HEK293T (cell line): ENCODE data around the gene ARPC4.
"Not testable (repeated sequence)": the region's sequence is repeated elsewhere in the genome, so short reads cannot be mapped to it uniquely, and the experiment has no call there.

ENCODE experiments used
- CTCF ChIA-PET: fragments of 350-600 bp; formaldehyde crosslinking; extraction: SDS; loops from one replicate; lab custom pipeline; 2021; ENCODE audit warnings: antibody characterized with exemption, inconsistent platforms; lab: Yijun Ruan, JAX
- POLR2A ChIA-PET: fragments of 350-600 bp; formaldehyde crosslinking; extraction: SDS; loops from one replicate; lab custom pipeline; 2020; ENCODE audit warnings: antibody characterized with exemption, inconsistent platforms; lab: Yijun Ruan, JAX
- DNase-seq: peaks from one replicate; pipeline ENCODE4 v3.0.0; 2012; ENCODE audit warnings: mixed read lengths; ENCODE audit errors: extremely low spot score
- ARNT ChIP-seq: fragments of 450-650 bp; IDR thresholded peaks from 2 replicates; pipeline ENCODE4 v1.6.1; 2017; ENCODE audit warnings: mild to moderate bottlenecking
- BHLHE40 ChIP-seq: fragments of 450-650 bp; IDR thresholded peaks from 2 replicates; pipeline ENCODE4 v1.6.1; 2016; ENCODE audit warnings: mild to moderate bottlenecking, moderate library complexity, borderline replicate concordance
- CTBP1 ChIP-seq: fragments of 450-650 bp; IDR thresholded peaks from 2 replicates; pipeline ENCODE4 v1.6.1; 2016; ENCODE audit warnings: borderline replicate concordance
- ELF4 ChIP-seq: fragments of 450-650 bp; IDR thresholded peaks from 2 replicates; pipeline ENCODE4 v1.6.1; 2017; ENCODE audit warnings: antibody characterized with exemption
- FOXA1 ChIP-seq: fragments of 450-650 bp; IDR thresholded peaks from 2 replicates; pipeline ENCODE4 v1.6.1; 2016; ENCODE audit warnings: mild to moderate bottlenecking
- FOXK2 ChIP-seq: fragments of 450-650 bp; IDR thresholded peaks from 2 replicates; pipeline ENCODE4 v1.6.1; 2016; ENCODE audit warnings: mild to moderate bottlenecking
- FOXM1 ChIP-seq: fragments of 450-650 bp; IDR thresholded peaks from 2 replicates; pipeline ENCODE4 v1.6.1; 2017; ENCODE audit warnings: mild to moderate bottlenecking, borderline replicate concordance
- HDGF ChIP-seq: fragments of 450-650 bp; IDR thresholded peaks from 2 replicates; pipeline ENCODE4 v1.6.1; 2017; ENCODE audit warnings: antibody characterized with exemption, borderline replicate concordance
- L3MBTL2 ChIP-seq: fragments of 450-650 bp; conservative IDR thresholded peaks from 2 replicates; pipeline ENCODE4 v1.6.1; 2016; ENCODE audit warnings: mild to moderate bottlenecking
- LEF1 ChIP-seq: fragments of 450-650 bp; IDR thresholded peaks from 2 replicates; pipeline ENCODE4 v1.6.1; 2017; ENCODE audit warnings: mild to moderate bottlenecking, borderline replicate concordance
- NFRKB ChIP-seq: fragments of 450-650 bp; IDR thresholded peaks from 2 replicates; pipeline ENCODE4 v1.6.1; 2016; ENCODE audit warnings: mild to moderate bottlenecking, moderate library complexity
- PKNOX1 ChIP-seq: fragments of 450-650 bp; IDR thresholded peaks from 2 replicates; pipeline ENCODE4 v1.6.1; 2016
- SP1 ChIP-seq: fragments of 450-650 bp; IDR thresholded peaks from 2 replicates; pipeline ENCODE4 v1.6.1; 2017
- SUZ12 ChIP-seq: fragments of 450-650 bp; IDR thresholded peaks from 2 replicates; pipeline ENCODE4 v1.6.1; 2016; ENCODE audit warnings: mild to moderate bottlenecking
- TARDBP ChIP-seq: fragments of 450-650 bp; IDR thresholded peaks from 2 replicates; pipeline ENCODE4 v1.6.1; 2016
- ZNF384 ChIP-seq: fragments of 450-650 bp; IDR thresholded peaks from 2 replicates; pipeline ENCODE4 v1.6.1; 2016

The ARPC4 gene

GRCh38 chr3:9768141-9768775 is 24.6 kb upstream of the ARPC4 start:
- TF ChIP-seq PKNOX1 (no peak), FOXM1 (no peak), LEF1 (no peak), ELF4 (no peak), BHLHE40 (no peak), CTBP1 (no peak), SUZ12 (no peak), ZNF384 (no peak), NFRKB (no peak), HDGF (no peak)
- no peak for DNase-seq
- CTCF ChIA-PET = no interaction called here
- POLR2A ChIA-PET = interaction anchor here (0.6 to 2.3 kb wide), 5 partner anchors 7 to 24 kb away, joined by 3 to 10 read pairs (median 3); partner anchors contain the start of genes ARPC4, OGG1 and TADA3

- CTCF ChIA-PET = no interaction called here
- POLR2A ChIA-PET = interaction anchor here (0.6 to 2.3 kb wide), 8 partner anchors 8 to 72 kb away, joined by 3 to 10 read pairs (median 4); partner anchors contain the start of genes ARPC4, BRPF1, OGG1 and TADA3
- DNase-seq = no peak
- TF ChIP-seq ELF4 (no peak), PKNOX1 (no peak), ARNT (no peak), LEF1 (no peak), SP1 (no peak), TARDBP (no peak), FOXM1 (no peak), HDGF (no peak), FOXK2 (no peak), NFRKB (no peak), FOXA1 (no peak), BHLHE40 (no peak), CTBP1 (no peak), L3MBTL2 (no peak), ZNF384 (no peak), SUZ12 (no peak)
Measured at GRCh38 chr3:9769012-9769411, 23.9 kb upstream of the ARPC4 start.

GRCh38 chr3:9769426-9770275 is 23.2 kb upstream of the ARPC4 start, which contains the start of gene CAMK1:
CAMK1 (minus strand) TSS chr3:9769947; CDS start chr3:9767749, 2,198 bp downstream.
- ChIA-PET POLR2A (interaction anchor here (0.6 to 2.3 kb wide), 10 partner anchors 9 to 260 kb away, joined by 3 to 10 read pairs (median 4); partner anchors contain the start of genes ARPC4, BRPF1 and TADA3), CTCF (no interaction called here)
- DNase-seq = peak; percentile 88
- no peak for TF ChIP-seq L3MBTL2
- TF ChIP-seq FOXM1 = no peak
- TF ChIP-seq HDGF = no peak
- no peak for TF ChIP-seq ARNT
- TF ChIP-seq CTBP1 = no peak
- no peak for TF ChIP-seq ZNF384
- no peak for TF ChIP-seq FOXK2
- TF ChIP-seq FOXA1 = no peak
- TF ChIP-seq LEF1 = no peak
- no peak for TF ChIP-seq PKNOX1
- no peak for TF ChIP-seq SUZ12
- TF ChIP-seq ELF4 = no peak
- no peak for TF ChIP-seq BHLHE40
- no peak for TF ChIP-seq TARDBP
- TF ChIP-seq NFRKB = no peak
- TF ChIP-seq SP1 = no peak

GRCh38 chr3:9770276-9770812 is 22.5 kb upstream of the ARPC4 start:
- ChIA-PET POLR2A (interaction anchor here (0.6 to 2.3 kb wide), 8 partner anchors 8 to 261 kb away, joined by 3 to 10 read pairs (median 4); partner anchors contain the start of genes ARPC4, BRPF1 and TADA3), CTCF (no interaction called here)
- no peak for DNase-seq
- TF ChIP-seq ARNT (no peak), FOXM1 (no peak)

GRCh38 chr3:9771007-9771406 is 21.9 kb upstream of the ARPC4 start:
- CTCF ChIA-PET, DNase-seq: not testable (repeated sequence)
- POLR2A ChIA-PET = interaction anchor here (0.8 to 1.6 kb wide), 2 partner anchors 17 to 19 kb away, joined by 3 to 7 read pairs; no protein-coding TSS in a partner anchor
- 0 out of 2 replicates have a peak, but pooled peaks have one; percentile 24 for TF ChIP-seq ZNF384
